Gastrocnemius medialis (tissue), 4 donors: ENCODE results near the gene SWT1. TPM values are rescaled to one million over a fixed set of nuclear protein-coding genes. Genes with fewer than 3 reads are reported as not detected.

Source experiments
- ATAC-seq, 2 donors: fragments of 150-250 bp; one replicate each; pipeline ENCODE4 v1.9.1; 2016
- DNase-seq, 2 donors: peaks; one replicate each; pipeline ENCODE4 v3.0.0-alpha.2; 2019
- H3K27ac ChIP-seq, 4 donors: fragments of 200-600 bp; sonication (generic); 1 replicate in 1 of 4; 2 replicates in 3 of 4; pipeline ENCODE4 v1.5.1; 2016 to 2018; ENCODE audit warnings: mild to moderate bottlenecking in 2 of 4, moderate library complexity in 1 of 4
- H3K27me3 ChIP-seq, 3 donors: fragments of 200-600 bp; sonication (generic) in 2 of 3; 1 replicate in 1 of 3; 2 replicates in 2 of 3; pipeline versions ENCODE4 v1.5.1 to v1.6.0; 2016 to 2019; ENCODE audit warnings: mild to moderate bottlenecking in 1 of 3, moderate library complexity in 1 of 3
- H3K36me3 ChIP-seq, 2 donors: fragments of 200-600 bp; sonication (generic) in 1 of 2; one replicate each; pipeline ENCODE4 v1.5.1; 2017 to 2018
- H3K4me1 ChIP-seq, 2 donors: fragments of 200-600 bp; sonication (generic) in 1 of 2; one replicate each; pipeline ENCODE4 v1.5.1; 2016 to 2017; ENCODE audit warnings: mild to moderate bottlenecking in 2 of 2
- H3K4me3 ChIP-seq, 4 donors: fragments of 200-600 bp; sonication (generic) in 3 of 4; 1 replicate in 1 of 4; 2 replicates in 3 of 4; pipeline ENCODE4 v1.5.1; 2016 to 2019; ENCODE audit warnings: mild to moderate bottlenecking in 2 of 4
- H3K9me3 ChIP-seq, 3 donors: fragments of 200-600 bp; sonication (generic) in 2 of 3; 1 replicate in 1 of 3; 2 replicates in 2 of 3; pipeline ENCODE4 v1.5.1; 2016 to 2019
- POLR2A ChIP-seq, 2 donors: fragments of 450-650 bp; IDR thresholded peaks; one replicate each; pipeline ENCODE4 v1.6.1; 2017; ENCODE audit warnings: antibody characterized with exemption in 2 of 2, mild to moderate bottlenecking in 2 of 2, moderate library complexity in 2 of 2
- in situ Hi-C, 4 donors: fragments of 200-750 bp; cut with MboI; loops; one replicate each; pipeline versions ENCODE4 v1.15.0 to v1.8.0; 2017; ENCODE audit warnings: low sequenced_read_pairs in 4 of 4
- intact Hi-C: fragments of 100-400 bp; cut with DNase I; formaldehyde crosslinking; loops from one replicate; pipeline ENCODE4 v1.15.1; 2023; ENCODE audit warnings: low total_unique reads
- total RNA-seq, 4 donors: library from RNA; depleted of rRNA; stranded (reverse); fragments of >200 nt; gene quantifications; one replicate each; pipeline versions ENCODE4 v1.1.0 to v1.2.3, GENCODE V29; 2016
- TF ChIP-seq, protein P1 (sequence below), 5 experiments: fragments of 450-650 bp in 3 of 5; fragments of 200-600 bp in 2 of 5; sonication (generic) in 2 of 5; IDR thresholded peaks in 4 of 5; conservative IDR thresholded peaks in 1 of 5; 1 replicate in 4 of 5; 2 replicates in 1 of 5; pipeline ENCODE4 v1.5.1; 2016 to 2019; ENCODE audit warnings: antibody characterized with exemption in 5 of 5, mild to moderate bottlenecking in 3 of 5, moderate library complexity in 3 of 5

Gene SWT1
- total RNA-seq, 4 donors from 2014 or later = 3.4 to 6.2 (median 4.6) TPM

DNA sequence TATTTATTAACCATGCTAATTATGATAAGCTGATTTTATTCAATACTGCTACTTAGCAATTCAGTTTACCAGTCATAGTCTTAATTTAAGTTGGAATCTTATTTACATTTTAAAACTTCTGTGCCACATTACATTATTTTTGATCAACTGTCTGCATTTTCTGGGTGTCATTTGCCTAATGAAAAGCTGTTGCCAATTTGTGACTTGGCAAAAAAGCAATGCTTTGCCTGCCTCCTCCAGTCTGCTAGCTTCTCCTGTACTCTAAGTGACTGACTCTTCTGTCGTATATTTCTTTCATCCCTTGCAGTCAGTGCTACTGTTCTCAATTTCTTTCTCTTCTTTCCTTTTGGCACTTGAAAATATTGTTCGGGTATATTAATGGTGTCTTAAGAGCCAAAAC is 165.7 kb downstream of the SWT1 start:
- intact Hi-C loops (no loop called here), in situ Hi-C loops (loop anchor here in 1 of 4 donors (25.0 kb wide), 1 partner anchor 1040 kb away; no protein-coding TSS in a partner anchor)
- no peak for ATAC-seq

DNA sequence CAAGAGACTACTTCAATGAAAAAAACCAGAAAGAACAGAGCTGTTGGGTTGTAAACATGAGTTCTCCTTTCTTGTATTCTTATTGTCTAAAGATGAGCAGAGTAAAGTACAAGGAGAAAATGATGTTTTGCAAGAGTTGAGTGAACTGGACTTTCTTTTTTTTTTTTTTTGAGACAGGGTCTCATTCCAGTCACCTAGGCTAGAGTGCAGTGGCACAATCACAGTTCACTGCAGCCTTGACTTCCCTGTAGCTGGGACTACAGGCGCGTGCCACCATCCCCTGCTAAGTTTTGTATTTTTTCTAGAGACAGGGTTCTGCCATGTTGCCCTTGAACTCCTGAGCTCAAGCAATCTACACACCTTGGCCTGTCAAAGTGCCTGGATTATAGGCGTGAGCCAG is 167.2 kb downstream of the SWT1 start:
- TF ChIP-seq, protein P1, sequence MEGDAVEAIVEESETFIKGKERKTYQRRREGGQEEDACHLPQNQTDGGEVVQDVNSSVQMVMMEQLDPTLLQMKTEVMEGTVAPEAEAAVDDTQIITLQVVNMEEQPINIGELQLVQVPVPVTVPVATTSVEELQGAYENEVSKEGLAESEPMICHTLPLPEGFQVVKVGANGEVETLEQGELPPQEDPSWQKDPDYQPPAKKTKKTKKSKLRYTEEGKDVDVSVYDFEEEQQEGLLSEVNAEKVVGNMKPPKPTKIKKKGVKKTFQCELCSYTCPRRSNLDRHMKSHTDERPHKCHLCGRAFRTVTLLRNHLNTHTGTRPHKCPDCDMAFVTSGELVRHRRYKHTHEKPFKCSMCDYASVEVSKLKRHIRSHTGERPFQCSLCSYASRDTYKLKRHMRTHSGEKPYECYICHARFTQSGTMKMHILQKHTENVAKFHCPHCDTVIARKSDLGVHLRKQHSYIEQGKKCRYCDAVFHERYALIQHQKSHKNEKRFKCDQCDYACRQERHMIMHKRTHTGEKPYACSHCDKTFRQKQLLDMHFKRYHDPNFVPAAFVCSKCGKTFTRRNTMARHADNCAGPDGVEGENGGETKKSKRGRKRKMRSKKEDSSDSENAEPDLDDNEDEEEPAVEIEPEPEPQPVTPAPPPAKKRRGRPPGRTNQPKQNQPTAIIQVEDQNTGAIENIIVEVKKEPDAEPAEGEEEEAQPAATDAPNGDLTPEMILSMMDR (IDR thresholded peaks at IDR 0.05 in 4 of 5, conservative IDR thresholded peaks at IDR 0.05 in 1 of 5) = no peak
- TF ChIP-seq POLR2A (IDR thresholded peaks at IDR 0.05) = no peak
- intact Hi-C loops (no loop called here), in situ Hi-C loops (loop anchor here in 1 of 4 donors (25.0 kb wide), 1 partner anchor 1038 kb away; no protein-coding TSS in a partner anchor)
- Histone ChIP-seq H3K27ac (no peak overlapping the region), H3K4me3 (no peak overlapping the region), H3K27me3 (no peaks in the 10 kb centered on the region), H3K4me1 (no peaks in the 10 kb centered on the region), H3K9me3 (no peaks in the 10 kb centered on the region), H3K36me3 (no peaks in the 10 kb centered on the region)
- ATAC-seq (no peak), DNase-seq (no peak)

More for the DNA sequence above, 165.7 kb downstream of the SWT1 start:
- Histone ChIP-seq H3K4me3 (no peak overlapping the region), H3K27ac (no peak overlapping the region), H3K36me3 (no peaks in the 10 kb centered on the region), H3K4me1 (peaks cover 0 to 11% of the 10 kb centered on the region in 2 donors), H3K9me3 (no peaks in the 10 kb centered on the region), H3K27me3 (no peaks in the 10 kb centered on the region)
- DNase-seq = no peak
- TF ChIP-seq, protein P1 (IDR thresholded peaks at IDR 0.05 in 4 of 5, conservative IDR thresholded peaks at IDR 0.05 in 1 of 5) = no peak
- no peak for TF ChIP-seq POLR2A (IDR thresholded peaks at IDR 0.05)

DNA sequence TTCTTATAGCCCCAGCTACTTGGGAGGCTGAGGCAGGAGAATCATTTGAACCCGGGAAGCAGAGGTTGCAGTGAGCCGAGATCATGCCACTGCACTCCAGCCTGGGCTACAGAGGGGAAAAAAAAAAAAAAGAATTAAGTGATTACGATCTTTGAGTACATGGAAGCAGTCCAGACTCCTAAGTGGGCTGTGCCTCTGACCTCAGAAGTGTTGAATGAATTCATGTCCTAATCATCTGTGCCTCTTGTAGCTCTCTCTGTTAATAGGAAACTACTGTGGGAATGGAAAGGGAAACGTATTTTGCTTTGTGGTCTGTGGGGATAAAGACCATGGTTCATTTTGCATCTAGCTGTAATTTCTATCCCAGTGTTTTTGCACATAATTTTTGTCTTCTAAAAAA is 168.4 kb downstream of the SWT1 start:
- intact Hi-C loops (no loop called here), in situ Hi-C loops (no loop called here)
- no peaks in the 10 kb centered on the region for H3K27me3 ChIP-seq
- no peaks in the 10 kb centered on the region for H3K4me1 ChIP-seq
- no peaks in the 10 kb centered on the region for H3K36me3 ChIP-seq
- H3K4me3 ChIP-seq = no peak overlapping the region
- H3K27ac ChIP-seq = no peak overlapping the region
- ATAC-seq (no peak), DNase-seq (no peak)
- H3K9me3 ChIP-seq = no peaks in the 10 kb centered on the region
- TF ChIP-seq, protein P1 (IDR thresholded peaks at IDR 0.05 in 4 of 5, conservative IDR thresholded peaks at IDR 0.05 in 1 of 5) = no peak
- TF ChIP-seq POLR2A (IDR thresholded peaks at IDR 0.05) = no peak

DNA sequence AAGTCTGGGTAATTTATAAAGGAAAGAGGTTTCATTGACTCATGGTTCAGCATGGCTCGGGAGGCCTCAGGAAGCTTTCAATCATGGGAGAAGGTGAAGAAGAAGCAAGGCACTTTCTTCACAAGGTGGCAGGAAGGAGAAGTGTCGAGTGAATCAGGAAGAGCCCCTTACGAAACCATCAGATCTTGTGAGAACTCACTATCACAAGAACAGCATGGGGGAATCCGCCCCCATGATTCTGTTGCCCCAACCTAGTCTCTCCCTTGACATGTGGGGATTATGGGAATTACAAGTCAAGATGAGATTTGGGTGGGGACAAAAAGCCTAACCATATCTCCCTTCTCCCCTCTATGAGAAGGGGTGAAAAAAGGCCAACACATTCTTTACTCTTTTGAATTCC is 171.3 kb downstream of the SWT1 start:
- no peak overlapping the region for H3K4me3 ChIP-seq
- TF ChIP-seq, protein P1 (IDR thresholded peaks at IDR 0.05 in 4 of 5, conservative IDR thresholded peaks at IDR 0.05 in 1 of 5) = no peak
- no peak for TF ChIP-seq POLR2A (IDR thresholded peaks at IDR 0.05)
- H3K9me3 ChIP-seq = no peaks in the 10 kb centered on the region
- intact Hi-C loops = no loop called here
- H3K27me3 ChIP-seq = no peaks in the 10 kb centered on the region
- no peaks in the 10 kb centered on the region for H3K4me1 ChIP-seq
- in situ Hi-C loops = no loop called here
- DNase-seq (no peak), ATAC-seq (no peak)
- no peak overlapping the region for H3K27ac ChIP-seq
- H3K36me3 ChIP-seq = no peaks in the 10 kb centered on the region

DNA sequence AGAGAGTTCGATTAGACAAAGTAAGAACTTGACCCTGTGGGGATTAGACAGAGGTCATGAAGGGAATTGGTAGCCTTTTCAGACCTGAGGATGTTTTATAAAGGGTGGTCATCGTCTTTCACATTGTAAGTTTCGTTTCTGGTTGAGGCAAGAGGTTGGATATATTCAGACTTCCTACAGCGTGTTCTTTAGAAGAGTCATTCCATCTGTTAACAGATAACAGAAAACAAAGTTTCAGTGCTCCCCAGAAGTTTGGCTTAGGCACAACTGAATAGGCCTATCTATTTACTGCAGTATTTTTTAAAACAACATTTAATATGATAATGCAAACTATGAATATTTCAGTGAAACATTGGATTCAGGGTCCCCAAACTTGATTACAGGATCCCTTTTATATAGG is 177.2 kb downstream of the SWT1 start:
- H3K27ac ChIP-seq = no peak overlapping the region
- in situ Hi-C loops = no loop called here
- no peak overlapping the region for H3K4me3 ChIP-seq
- H3K36me3 ChIP-seq = no peaks in the 10 kb centered on the region
- no peak for TF ChIP-seq POLR2A (IDR thresholded peaks at IDR 0.05)
- TF ChIP-seq, protein P1 (IDR thresholded peaks at IDR 0.05 in 4 of 5, conservative IDR thresholded peaks at IDR 0.05 in 1 of 5) = no peak
- H3K9me3 ChIP-seq = no peaks in the 10 kb centered on the region
- no peak for DNase-seq
- intact Hi-C loops = no loop called here
- no peak for ATAC-seq
- H3K4me1 ChIP-seq = no peaks in the 10 kb centered on the region
- H3K27me3 ChIP-seq = no peaks in the 10 kb centered on the region
